DOHH2 (cell line): ENCODE data around the gene DEFB131B.

Experiments used
- H3F3A ChIP-seq: fragments of 200-600 bp; sonication (generic), shearing (Covaris generic); 2 replicates; pipeline ENCODE4 v1.6.0; 2016; ENCODE audit warnings: antibody characterized with exemption, mild to moderate bottlenecking; ENCODE audit not compliant: control insufficient read depth, insufficient read depth
- H3K27ac ChIP-seq: fragments of 200-600 bp; sonication (generic); 2 replicates; pipeline ENCODE4 v1.5.1; 2014; ENCODE audit warnings: low read depth, mild to moderate bottlenecking, low read length, moderate library complexity
- H3K27me3 ChIP-seq: fragments of 200-600 bp; sonication (generic); 2 replicates; pipeline ENCODE4 v1.6.1; 2014; ENCODE audit warnings: mild to moderate bottlenecking, low read length, mixed read lengths; ENCODE audit not compliant: control insufficient read depth
- H3K36me3 ChIP-seq: fragments of 200-600 bp; sonication (generic); 2 replicates; pipeline ENCODE4 v1.6.1; 2014; ENCODE audit warnings: mild to moderate bottlenecking, low read length, moderate library complexity, mixed read lengths; ENCODE audit not compliant: control insufficient read depth
- H3K4me1 ChIP-seq: fragments of 200-600 bp; sonication (generic); 2 replicates; pipeline ENCODE4 v1.6.1; 2014; ENCODE audit warnings: mild to moderate bottlenecking, low read length, mixed read lengths; ENCODE audit not compliant: control insufficient read depth
- H3K4me2 ChIP-seq: fragments of 200-600 bp; sonication (generic); 2 replicates; pipeline ENCODE4 v1.6.0; 2014; ENCODE audit warnings: mild to moderate bottlenecking, low read length, moderate library complexity
- H3K4me3 ChIP-seq: fragments of 200-600 bp; sonication (generic); 2 replicates; pipeline ENCODE4 v1.5.1; 2014; ENCODE audit warnings: mild to moderate bottlenecking, low read length, mixed read lengths
- H3K79me2 ChIP-seq: fragments of 200-600 bp; sonication (generic); 2 replicates; pipeline ENCODE4 v1.6.1; 2014; ENCODE audit warnings: mild to moderate bottlenecking, low read length, mixed read lengths; ENCODE audit not compliant: control insufficient read depth
- H3K9me2 ChIP-seq: fragments of 200-600 bp; sonication (generic); replicated peaks from 2 replicates; pipeline ENCODE4 v1.6.1; 2014; ENCODE audit warnings: mild to moderate bottlenecking, low read length, mixed read lengths; ENCODE audit not compliant: control insufficient read depth
- H3K9me3 ChIP-seq: fragments of 200-600 bp; sonication (generic); 2 replicates; pipeline ENCODE4 v1.6.1; 2014; ENCODE audit warnings: antibody characterized with exemption, low read length, mixed read lengths; ENCODE audit not compliant: control insufficient read depth, insufficient read depth
- H4K20me1 ChIP-seq: fragments of 200-600 bp; sonication (generic); 2 replicates; pipeline ENCODE4 v1.6.0; 2014; ENCODE audit warnings: low read depth, mild to moderate bottlenecking, antibody characterized with exemption, low read length, moderate library complexity; ENCODE audit not compliant: control insufficient read depth, insufficient read depth
- EZH2phosphoT487 ChIP-seq: fragments of 200-600 bp; sonication (generic); IDR thresholded peaks from 2 replicates; pipeline ENCODE4 v1.6.1; 2017; ENCODE audit warnings: borderline replicate concordance, mild to moderate bottlenecking, antibody characterized with exemption, low read length, moderate library complexity, mixed read lengths
- TF ChIP-seq, protein P1 (sequence below): fragments of 200-600 bp; sonication (generic); IDR thresholded peaks from one replicate; pipeline ENCODE4 v1.5.1; 2014; ENCODE audit warnings: antibody characterized with exemption, mild to moderate bottlenecking, low read depth, low read length; ENCODE audit not compliant: poor library complexity, severe bottlenecking

Gene DEFB131B

DNA sequence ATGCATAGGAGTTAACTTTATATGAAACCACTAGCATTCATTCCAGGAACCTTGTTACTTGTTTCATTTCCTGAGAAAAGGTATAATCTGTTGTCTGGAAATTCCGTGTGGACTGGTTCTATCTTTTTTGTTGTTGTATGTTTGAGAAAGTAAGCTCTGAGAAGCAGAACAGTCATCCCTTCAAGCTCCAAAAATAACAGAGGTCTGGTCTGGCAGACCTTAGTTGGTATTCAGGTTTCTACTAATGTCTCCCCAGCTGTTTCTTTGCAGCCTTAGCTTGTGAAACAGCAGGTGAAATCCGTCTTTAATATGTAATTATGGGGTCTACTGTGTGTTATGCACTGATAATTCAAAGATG, 53.0 kb downstream of the DEFB131B start:
- H3K4me1 ChIP-seq: peaks cover 59% of the 10 kb centered on the region
- peaks cover 18% of the 10 kb centered on the region for H3K36me3 ChIP-seq
- H3K27me3 ChIP-seq: no peaks in the 10 kb centered on the region
- no peak overlapping the region for H3K27ac ChIP-seq
- H3K4me2 ChIP-seq: peak overlapping the region; percentile 65
- H4K20me1 ChIP-seq: no peaks in the 10 kb centered on the region
- no peaks in the 10 kb centered on the region for H3F3A ChIP-seq
- no peaks in the 10 kb centered on the region for H3K9me3 ChIP-seq
- TF ChIP-seq, protein P1, sequence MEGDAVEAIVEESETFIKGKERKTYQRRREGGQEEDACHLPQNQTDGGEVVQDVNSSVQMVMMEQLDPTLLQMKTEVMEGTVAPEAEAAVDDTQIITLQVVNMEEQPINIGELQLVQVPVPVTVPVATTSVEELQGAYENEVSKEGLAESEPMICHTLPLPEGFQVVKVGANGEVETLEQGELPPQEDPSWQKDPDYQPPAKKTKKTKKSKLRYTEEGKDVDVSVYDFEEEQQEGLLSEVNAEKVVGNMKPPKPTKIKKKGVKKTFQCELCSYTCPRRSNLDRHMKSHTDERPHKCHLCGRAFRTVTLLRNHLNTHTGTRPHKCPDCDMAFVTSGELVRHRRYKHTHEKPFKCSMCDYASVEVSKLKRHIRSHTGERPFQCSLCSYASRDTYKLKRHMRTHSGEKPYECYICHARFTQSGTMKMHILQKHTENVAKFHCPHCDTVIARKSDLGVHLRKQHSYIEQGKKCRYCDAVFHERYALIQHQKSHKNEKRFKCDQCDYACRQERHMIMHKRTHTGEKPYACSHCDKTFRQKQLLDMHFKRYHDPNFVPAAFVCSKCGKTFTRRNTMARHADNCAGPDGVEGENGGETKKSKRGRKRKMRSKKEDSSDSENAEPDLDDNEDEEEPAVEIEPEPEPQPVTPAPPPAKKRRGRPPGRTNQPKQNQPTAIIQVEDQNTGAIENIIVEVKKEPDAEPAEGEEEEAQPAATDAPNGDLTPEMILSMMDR: no peak
- H3K79me2 ChIP-seq: peaks cover 85% of the 10 kb centered on the region
- no peaks in the 10 kb centered on the region for H3K9me2 ChIP-seq
- H3K4me3 ChIP-seq: peak overlapping the region; percentile 40

DNA sequence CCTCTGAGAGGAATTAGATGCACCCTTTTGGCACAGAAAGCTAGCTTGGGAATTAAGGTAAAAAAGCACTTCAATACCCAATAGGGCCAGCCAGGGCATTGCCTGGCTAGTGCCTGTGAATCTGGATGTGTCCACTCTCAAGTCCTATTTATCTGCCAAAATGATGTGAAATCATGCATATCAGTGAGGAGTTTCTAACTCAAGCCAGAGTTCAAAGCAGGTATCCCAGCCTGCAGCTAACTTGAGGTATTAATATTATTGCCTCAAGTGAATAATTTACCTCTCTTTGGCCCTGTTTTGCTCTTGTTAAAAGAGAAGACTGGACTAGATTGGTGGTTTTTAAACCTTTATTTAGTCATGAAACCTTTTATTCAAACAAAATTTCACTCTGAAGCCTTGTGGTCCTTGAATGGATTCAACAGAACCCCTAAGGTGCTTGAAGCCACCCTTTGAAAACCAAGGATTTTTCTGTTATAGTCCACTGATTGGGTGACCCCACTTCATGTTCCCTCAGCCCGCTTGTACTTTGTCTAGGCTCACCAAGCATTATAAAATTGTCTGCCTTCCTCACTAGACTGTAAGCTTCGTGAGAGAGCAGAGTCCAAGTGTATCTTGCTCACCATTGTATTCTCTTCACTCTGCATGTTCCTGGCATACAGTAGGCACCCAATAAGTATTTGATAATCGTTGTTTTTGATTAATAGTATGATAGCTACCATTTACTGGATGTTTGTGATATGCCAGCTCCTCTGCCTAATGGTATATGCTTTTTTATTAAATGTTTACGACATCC, 55.1 kb downstream of the DEFB131B start:
- H3K4me3 ChIP-seq: no peak overlapping the region
- peak overlapping the region; percentile 29 for H3K4me2 ChIP-seq
- no peaks in the 10 kb centered on the region for H4K20me1 ChIP-seq
- H3F3A ChIP-seq: no peaks in the 10 kb centered on the region
- peaks cover 74% of the 10 kb centered on the region for H3K79me2 ChIP-seq
- H3K27ac ChIP-seq: no peak overlapping the region
- H3K36me3 ChIP-seq: no peaks in the 10 kb centered on the region; the same call in 1 of the 2 replicates
- no peaks in the 10 kb centered on the region for H3K9me3 ChIP-seq
- no peak for TF ChIP-seq EZH2phosphoT487
- TF ChIP-seq, protein P1: no peak
- H3K9me2 ChIP-seq: no peaks in the 10 kb centered on the region
- H3K27me3 ChIP-seq: no peaks in the 10 kb centered on the region
- peaks cover 52% of the 10 kb centered on the region for H3K4me1 ChIP-seq
